Measurements from ENCODE around the gene MCTP1.
"Not testable (repeated sequence)": the region's sequence is repeated elsewhere in the genome, so short reads cannot be mapped to it uniquely, and the experiment has no call there.

The MCTP1 gene

DNA sequence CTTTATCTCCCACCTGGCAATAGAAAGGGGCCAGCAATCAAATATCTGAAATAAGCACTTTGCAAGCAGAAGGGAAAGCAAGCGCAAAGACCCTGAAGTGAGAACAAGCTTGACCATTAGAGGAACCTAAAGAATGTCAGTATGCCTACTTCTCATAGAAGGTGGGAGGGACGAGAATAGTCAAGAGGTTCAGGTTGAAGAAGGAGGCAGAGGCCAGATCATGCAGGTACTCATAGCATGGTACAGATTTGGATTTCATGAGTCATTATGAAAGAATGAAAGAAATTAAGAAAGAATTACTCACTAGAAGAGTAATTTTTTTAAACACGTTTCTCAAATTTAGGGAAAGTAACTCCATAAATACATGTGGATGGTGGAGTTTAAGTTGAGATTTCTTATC is 33.7 kb downstream of the MCTP1 start:
- no peak for DNase-seq (ENCODE audit: low read depth)

DNA sequence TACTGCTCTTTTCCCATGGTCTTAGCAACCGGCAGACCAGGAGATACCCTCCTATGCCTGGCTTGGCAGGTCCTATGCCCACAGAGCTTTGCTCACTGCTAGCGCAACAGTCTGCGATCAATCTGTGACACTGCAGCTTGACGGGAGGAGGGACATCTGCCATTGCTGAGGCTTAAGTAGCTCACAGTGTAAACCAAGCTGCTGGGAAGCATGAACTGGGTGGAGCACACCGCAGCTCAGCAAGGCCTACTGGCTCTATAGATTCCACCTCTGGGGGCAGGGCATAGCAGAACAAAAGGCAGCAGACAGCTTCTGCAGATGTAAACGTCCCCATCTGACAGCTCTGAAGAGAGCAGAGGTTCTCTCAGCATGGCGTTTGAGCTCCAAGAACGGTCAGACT is 40.4 kb downstream of the MCTP1 start:
- DNase-seq (ENCODE audit: low read depth) = no peak

DNA sequence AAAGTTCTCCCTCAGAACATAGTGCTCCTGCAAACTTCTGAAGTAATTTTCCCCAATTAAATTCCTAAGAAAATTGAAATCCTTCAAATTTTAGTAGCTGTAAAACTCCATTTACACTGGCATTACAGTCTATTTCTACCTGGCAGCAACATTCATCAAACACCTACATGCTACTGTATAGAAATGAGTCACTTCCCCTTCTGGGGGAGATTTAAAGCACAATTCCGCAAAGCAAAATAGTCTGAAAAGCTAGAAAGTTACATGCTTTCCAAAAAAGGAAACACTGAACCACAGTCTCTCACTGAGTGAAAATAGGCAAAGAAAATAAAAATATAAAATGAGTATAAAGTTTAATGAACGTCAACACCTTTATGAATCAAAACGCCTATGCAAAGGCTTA is 43.3 kb downstream of the MCTP1 start:
- no peak for DNase-seq (ENCODE audit: low read depth)

DNA sequence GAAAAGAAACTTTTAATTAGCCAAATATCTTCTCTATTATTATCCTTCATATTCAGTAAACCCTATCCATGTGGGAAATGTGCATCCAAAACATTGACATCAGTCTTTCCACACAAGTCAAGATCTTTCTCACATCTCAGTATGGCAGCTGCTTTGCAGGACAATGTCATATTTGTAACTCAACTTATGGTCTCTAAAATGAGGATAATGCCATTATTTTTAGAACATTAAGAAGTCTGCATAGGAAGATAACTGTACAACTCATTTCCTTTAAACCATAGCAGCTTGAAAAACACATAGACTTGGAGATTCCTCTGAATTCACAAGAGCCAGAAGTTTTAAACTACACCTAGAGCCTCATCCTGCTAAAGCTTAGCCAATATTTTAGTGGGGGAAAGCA is 43.7 kb downstream of the MCTP1 start:
- DNase-seq (ENCODE audit: low read depth) = no peak

DNA sequence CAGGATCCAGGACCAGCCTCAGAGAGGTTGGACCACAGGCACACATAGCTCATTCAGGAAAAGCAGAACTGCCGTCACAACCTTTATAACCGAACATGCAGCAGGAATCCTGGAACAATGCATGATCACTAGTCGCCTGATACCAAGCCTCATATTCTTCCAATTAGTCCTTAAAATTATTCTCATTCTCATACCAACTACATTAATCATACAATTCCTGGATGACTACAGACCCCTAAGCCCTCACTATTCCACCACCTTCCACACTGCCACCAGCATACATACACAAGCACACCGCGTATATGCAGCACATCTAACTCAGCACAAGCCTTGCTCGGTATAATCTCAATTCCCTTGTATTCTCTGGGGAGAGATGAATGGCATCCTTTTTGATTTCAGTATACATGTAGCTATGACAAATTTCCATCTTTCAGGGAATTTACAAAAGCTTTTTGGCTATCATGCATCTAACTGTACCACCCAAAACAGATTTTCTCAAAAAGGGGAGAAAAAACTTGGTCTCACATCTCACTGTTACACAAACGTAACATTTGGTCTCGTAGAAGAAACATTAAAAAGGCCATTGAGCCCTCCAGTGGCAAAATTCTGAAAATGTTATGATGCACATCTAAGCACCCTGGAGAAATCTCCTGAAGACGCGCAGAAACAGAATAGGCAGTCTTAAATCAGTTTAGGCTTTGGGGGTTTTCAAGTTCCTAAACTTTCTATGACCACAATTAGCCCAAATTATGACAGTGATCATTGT is 46.2 kb downstream of the MCTP1 start:
- no peak for DNase-seq (ENCODE audit: low read depth)

DNA sequence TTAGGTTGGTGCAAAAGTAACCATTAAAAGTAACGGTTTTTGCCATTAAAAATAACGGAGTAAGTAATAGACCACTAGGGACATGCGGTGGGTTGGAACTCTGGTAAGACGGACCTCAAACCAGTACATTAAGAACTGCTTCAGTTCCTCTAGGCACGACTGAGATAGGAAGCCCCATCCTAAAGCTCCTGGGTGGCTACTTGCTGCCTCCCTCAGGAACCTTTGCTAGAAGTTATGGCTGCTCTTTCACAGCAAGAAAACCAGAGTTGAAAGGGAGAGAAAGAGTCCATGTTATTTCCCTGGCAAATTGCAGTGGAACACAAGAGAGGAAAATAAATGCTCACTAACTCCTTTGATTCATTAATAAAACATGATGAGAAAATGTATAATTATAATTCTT is 47.6 kb downstream of the MCTP1 start:
- DNase-seq (ENCODE audit: low read depth) = no peak

DNA sequence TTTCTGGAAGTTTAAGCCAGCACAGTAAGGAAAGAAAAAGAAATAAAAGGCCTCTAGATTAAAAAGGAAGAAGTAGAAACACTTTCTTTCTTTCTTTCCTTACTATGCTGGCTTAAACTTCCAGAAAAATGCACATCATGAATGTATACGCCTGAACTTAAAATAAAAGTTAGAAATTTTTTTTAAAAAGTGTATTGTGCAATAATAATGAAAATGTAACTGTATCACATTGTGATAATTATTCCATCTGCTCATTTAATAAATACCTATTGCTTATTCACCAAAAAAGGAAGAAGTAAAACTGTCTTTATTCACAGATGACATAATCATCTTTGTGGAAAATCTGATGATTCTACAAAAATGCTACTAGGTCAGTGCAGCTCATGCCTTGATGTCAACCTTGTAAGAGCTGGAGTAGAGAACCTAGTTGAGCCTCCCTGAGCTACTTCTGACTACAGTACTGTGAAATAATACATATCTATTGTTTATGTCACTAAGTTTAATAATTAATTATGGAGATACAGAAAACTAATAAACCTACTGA is 49.4 kb downstream of the MCTP1 start:
- DNase-seq (ENCODE audit: low read depth) = no peak

DNA sequence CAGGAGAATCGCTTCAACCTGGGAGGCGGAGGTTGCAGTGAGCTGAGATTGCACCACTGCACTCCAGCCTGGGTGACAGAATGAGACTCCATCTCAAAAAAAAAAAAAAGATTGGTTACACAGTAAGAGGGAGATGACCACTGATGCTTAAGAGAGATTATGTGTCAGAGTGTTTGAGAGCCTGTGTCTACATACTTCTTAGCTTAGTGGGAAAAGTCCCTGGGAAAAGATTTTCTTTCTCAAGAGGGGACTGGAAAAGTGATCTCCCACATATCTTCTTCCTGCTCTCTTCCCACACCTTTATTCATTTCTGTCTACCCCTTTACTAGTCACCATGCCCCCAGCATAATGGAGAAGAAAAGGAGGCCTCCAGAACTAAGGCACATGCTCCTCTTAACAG is 55.2 kb downstream of the MCTP1 start:
- no peak for DNase-seq (ENCODE audit: low read depth)

DNA sequence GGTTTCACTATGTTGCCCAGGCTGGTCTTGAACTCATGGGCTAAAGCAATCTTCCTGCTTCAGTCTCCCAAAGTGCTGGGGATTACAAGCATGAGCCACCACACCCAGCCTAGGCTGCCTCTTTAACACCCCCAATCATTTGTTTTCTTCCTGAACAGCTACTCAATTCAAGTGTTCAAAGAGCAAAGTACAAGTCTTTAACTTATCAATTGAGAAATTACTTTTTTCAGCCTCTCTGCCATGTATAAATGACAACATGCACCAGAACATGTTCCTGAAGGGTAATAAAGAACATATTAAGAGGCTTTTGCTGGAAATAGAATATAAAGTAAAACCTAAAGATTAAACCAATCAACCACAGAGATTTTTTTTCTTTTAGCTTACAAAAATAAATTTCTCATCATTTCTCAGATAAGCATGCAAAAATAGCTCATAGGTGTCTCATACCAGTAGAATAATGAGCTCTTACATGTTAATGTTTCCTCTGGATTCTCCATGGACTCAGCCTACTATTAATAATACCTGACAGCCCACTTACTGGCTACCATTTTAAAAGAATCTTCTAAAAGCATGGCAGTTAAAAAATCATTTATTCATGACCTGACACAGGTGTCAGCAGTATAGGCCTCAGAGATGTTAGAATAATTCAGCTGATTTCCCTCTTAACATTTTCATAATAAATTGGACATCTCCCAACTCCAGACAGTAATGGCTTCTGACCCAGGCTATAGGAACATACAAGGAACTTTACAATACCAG is 60.0 kb downstream of the MCTP1 start:
- DNase-seq (ENCODE audit: low read depth) = no peak

DNA sequence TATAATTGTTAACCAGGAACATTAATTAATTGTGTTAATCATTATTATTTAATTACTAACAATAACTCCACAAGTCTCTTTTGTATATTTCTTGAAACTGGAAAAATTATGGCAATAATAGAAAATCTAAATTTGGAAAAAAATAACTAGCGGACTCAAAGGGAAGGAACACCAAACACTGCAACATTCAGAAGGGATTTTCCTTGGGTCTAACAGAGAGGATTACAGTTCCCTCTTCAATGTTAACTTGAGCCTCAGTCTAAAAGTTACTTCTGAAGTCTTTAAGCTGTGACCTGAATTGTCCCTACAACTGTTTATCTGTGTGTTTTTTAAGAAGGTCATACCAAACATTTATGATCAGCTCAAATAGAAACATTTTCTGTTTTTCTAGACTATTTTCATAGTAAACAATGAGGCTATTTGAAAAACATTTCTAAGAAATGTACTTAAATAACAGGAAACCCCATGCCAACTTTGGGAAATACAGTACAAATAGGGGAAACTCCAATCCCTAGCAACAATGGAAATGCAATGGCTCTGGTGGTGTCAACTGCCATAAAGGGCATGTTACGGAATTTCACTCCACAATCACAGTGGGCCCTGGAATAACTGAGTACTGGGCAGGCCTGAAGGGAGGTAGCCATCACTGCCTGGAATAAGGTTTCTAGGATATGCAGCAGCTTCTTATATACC is 61.2 kb downstream of the MCTP1 start:
- DNase-seq (ENCODE audit: low read depth) = no peak

DNA sequence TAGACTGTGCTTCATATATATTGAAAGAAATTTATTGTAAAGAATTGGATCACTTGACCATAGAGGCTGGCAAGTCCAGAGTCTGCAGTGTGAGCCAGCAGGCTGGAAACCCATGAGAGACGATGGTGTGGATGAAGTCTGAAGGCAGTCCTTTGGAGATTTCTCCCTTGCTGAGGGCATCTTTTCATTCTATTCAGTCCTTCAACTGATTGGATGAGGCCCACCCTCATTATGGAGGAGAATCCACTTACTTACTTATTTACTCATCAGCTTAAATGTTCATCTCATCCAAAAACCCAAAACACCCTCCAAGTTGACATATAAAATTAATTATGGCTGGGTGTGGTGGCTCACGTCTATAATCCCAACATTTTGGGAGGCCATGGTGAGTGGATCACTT is 62.1 kb downstream of the MCTP1 start:
- DNase-seq (ENCODE audit: low read depth) = no peak

DNA sequence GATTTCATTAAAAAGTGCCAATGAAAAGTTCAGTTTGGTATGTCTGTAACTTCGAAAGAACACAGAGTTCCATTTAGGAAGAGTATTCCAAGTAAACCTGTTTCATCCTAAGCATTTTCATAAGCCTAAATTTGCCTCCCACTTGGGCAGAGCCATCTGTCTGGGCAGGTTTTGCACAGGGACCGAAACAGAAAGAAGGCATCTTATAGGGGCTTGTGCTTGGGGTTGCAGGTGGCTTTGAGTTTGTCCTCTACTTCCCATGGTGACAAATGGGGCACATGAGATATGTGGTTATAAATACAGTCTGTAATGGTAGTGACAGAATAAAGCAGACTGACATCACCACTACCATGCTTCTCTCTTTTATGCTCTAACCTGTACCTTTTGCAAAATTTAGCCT is 63.7 kb downstream of the MCTP1 start:
- DNase-seq (ENCODE audit: low read depth) = no peak

DNA sequence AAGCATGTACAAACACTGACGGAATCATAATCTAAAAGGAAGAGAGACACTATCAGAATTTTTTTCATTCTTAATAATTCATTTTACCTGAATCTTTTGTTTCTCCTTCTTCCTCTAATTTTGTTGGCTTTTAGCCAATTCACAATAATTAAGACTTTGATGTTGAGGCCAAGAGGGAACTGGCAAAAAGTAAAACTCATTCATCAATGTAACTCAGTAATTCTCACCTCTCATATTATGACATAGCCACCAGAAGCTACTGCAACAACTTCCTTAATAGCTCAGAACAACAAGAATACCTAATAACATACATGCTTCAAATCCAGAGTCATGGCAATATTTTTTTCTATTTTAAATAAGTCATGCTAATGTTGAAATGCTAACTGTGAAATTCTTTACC is 64.5 kb downstream of the MCTP1 start:
- no peak for DNase-seq (ENCODE audit: low read depth)

DNA sequence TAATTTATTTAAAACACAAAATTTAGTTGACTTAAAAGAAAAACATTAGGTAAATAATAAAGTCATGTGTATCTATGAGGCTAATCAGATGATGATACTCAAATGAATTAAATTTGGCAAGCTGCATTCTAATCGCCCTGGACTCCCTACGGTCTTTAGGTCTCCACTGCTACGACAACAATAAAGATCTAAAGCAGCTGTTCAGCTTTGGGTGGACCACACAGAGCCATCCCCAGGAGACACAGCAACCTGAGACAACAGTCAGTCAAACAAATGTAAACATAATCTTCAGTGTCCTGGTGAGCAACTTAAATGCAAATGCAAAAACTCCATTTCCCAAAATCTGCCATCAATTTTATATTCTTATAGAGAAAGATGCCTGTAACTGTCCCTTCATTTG is 65.5 kb downstream of the MCTP1 start:
- DNase-seq (ENCODE audit: low read depth) = no peak

DNA sequence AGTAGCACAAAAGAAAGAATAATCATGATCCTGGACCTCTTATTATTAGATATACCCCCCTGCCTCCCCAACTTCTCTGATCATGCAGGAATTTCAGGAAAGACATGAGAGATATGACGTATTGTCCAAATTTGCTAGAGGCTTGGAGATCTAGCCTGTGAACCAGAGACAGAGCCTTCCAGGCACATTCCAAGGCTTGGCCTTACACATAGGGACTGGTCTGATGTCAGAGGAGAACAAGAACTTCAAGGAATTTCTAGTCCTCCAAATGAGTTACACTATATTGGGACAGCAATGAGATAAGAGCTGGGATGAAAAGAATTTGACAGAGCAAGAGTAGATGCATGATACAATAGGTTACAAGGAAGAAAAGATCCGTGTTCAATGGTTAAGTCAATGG is 67.0 kb downstream of the MCTP1 start:
- DNase-seq (ENCODE audit: low read depth) = no peak

DNA sequence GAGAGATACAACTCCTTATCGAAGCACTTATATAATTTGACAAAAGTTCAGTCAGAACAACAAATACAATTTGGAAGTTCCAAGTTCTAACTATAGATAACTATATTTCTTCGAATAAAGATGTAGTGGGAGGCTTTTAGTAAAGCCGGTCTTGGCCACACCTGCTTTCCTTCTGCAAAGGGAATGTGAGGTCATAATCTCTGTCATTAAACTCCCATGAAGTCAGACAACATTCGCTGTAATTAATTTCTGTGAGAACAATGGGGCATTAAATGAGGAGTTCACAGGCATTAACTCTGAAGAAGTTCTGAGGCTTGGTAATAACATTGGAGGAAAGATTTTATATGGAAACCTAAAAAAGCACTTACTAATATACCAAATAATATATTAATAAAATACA is 67.5 kb downstream of the MCTP1 start:
- DNase-seq (ENCODE audit: low read depth) = no peak

DNA sequence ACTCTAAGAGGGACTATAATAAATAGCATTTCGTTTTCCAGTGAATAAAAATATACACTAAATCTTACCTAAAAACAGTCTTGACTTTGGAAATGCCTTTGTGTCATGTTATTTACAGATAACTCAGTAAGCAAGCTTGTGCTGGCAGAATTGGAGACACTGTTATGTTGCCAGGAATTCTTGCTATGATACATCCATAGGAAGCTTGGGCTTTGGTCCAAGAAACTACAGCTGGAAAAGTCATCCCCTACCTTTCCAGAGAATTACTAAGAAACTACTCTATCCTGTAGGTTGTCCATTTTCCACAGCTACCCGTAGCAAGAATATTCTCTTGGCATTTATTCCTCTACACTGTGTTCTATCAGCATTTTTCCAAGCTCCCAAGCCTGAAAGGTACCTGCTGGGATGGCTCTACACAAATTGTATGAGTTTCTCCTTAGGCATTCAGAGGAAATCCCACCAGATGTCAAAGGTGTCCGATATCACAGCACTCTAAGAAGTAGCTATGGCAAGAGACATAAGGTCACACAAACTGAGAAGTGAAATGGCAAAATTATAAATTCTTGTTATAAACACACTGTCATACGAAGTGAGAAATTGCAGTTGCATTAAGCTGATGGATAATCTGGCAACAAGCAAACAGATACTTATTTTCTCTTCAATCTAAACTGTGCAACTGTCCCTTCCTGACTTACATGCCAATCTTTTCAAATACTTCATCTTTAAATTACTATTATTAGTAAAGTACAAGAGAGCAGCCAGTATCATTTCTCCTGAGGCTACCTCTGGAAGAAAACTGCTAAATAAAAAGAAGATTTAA is 68.5 kb downstream of the MCTP1 start:
- no peak for DNase-seq (ENCODE audit: low read depth)

DNA sequence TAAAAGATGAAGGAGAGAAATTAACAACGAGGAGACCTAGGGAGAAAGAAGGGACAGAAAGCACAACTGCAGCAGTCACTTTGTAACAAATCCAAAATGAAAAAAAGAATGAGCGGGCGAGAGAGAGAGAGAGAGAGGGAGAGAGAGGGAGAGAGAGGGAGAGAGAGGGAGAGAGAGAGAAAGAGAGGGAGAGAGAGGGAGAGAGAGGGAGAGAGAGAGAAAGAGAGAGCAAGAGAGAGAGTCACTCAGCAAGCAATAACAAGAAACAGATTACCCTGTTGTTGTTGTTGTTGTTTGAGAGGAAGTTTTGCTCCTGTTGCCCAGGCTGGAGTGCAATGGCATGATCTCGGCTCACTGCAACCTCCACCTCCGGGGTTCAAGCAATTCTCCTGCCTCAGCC is 77.1 kb downstream of the MCTP1 start:
- DNase-seq (ENCODE audit: low read depth) = not testable (repeated sequence)

DNA sequence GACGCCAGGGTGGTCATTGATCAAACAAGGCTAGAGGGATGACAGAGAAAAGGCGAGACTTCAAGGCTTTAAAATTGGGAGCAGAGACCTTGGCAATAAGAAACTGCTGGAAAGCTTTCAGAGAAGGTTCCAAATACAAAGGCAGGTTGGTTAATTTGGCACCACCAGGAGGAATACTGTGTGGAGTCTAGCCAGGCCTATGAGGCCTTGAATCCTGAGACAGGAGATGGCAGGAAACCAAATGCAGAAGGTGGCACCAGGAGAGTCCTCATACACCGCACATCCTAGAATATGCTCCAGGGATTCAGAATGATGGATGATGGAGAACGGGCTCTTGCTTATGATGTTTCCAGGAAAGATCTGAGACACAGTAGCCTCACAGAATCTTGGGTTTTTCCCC is 90.0 kb downstream of the MCTP1 start:
- no peak for DNase-seq (ENCODE audit: low read depth)

DNA sequence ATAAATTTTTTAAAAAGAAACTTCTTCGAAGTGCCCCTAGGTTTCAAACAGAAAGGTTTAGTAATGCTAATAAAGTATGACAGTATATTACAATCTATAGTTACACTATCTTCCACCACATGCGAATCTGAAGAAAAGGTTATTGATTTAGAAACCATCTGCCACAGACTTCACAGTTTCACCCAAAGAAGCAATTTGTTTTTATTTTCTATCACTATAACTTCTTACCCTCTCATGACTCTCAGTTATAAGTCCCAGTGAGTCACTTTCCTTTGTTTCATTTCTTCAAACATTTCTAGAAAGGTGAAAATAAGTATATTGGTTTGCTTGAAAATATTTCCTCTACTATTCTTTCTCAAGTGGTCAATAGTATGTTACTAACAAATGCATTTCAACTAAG is 93.6 kb downstream of the MCTP1 start:
- DNase-seq (ENCODE audit: low read depth) = no peak

DNA sequence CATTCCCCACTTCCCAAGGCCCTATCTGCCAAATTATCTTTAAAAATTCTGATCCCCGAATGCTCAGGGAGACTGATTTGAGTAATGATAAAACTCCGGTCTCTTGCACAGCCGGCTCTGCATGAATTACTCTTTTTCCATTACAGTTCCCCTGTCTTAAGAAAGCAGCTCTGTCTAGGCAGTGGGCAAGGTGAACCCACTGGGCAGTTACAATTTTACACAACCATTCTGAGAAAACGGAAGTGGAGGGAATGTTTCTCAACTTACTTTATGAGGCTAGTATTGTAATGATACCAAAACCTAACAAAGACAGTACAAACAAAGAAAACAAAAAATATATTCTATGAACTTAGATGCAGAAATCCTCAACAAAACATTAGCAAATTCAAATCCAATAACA is 100.0 kb downstream of the MCTP1 start:
- DNase-seq (ENCODE audit: low read depth) = no peak

DNA sequence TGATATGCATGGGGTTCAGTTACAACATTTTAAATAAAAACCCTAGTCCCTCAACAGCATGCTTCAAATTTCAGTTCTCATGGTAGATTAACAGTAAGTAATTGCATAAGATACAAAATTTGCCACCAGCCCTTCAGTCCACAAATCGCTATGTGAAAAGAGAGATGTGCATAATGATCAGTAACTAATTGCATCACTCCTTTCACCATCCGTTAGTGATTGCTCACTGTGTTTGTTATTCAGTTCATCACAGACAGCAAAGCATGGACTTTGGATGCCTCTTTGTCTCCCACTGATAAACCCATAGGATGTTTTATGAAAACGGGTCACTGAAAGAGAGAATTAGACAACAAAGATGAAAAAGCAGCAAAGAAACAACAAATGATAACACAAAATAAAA is 103.2 kb downstream of the MCTP1 start:
- no peak for DNase-seq (ENCODE audit: low read depth)

Data from activated T-helper 1 cell treated with Interleukin-2 at 50 U/mL for 16 hours (primary cell).